A673 (cell line): ENCODE results near the gene LDHD. TPM values are rescaled to one million over a fixed set of nuclear protein-coding genes. Genes with fewer than 3 reads are reported as not detected.

ENCODE experiments used
- BruUV-seq: library from RNA; stranded (reverse); fragments of 400-500 nt; replicated peaks from 2 replicates; lab custom pipeline; 2021; lab: Mats Ljungman, UMichigan
- CTCF ChIA-PET: fragments of 300-600 bp; sonication (Branson Sonifier 250); formaldehyde crosslinking; loops from one replicate; lab custom pipeline; 2022; ENCODE audit warnings: antibody characterized with exemption; lab: Charles Lee
- POLR2A ChIA-PET: fragments of 300-600 bp; sonication (Branson Sonifier 250); formaldehyde crosslinking; loops from one replicate; lab custom pipeline; 2022; ENCODE audit warnings: antibody characterized with exemption; ENCODE audit not compliant: low non-redundant PET; lab: Charles Lee
- DNase-seq: peaks from one replicate; pipeline ENCODE4 v3.0.0-alpha.2; 2015; ENCODE audit warnings: low spot score
- H3K27ac ChIP-seq: fragments of 200-600 bp; sonication (generic); 2 replicates; pipeline ENCODE4 v1.5.1; 2016; ENCODE audit warnings: mixed run types, low read depth, mild to moderate bottlenecking, mixed read lengths, antibody characterized with exemption, low read length; ENCODE audit not compliant: poor library complexity, severe bottlenecking
- H3K27me3 ChIP-seq: fragments of 200-600 bp; sonication (generic); replicated peaks from 2 replicates; pipeline ENCODE4 v1.6.1; 2017; ENCODE audit warnings: mixed run types, low read depth, mild to moderate bottlenecking, mixed read lengths, antibody characterized with exemption, low read length; ENCODE audit not compliant: insufficient read depth, poor library complexity
- H3K36me3 ChIP-seq: fragments of 200-600 bp; sonication (generic); 2 replicates; pipeline ENCODE4 v1.6.1; 2016; ENCODE audit warnings: mixed run types, mild to moderate bottlenecking, mixed read lengths, antibody characterized with exemption, low read length; ENCODE audit not compliant: insufficient read depth, poor library complexity, severe bottlenecking
- H3K4me1 ChIP-seq: fragments of 200-600 bp; sonication (generic); 2 replicates; pipeline ENCODE4 v1.6.1; 2017; ENCODE audit warnings: mixed run types, mild to moderate bottlenecking, mixed read lengths, antibody characterized with exemption, low read length; ENCODE audit not compliant: insufficient read depth, poor library complexity, severe bottlenecking
- H3K4me3 ChIP-seq: fragments of 200-600 bp; sonication (generic); 2 replicates; pipeline ENCODE4 v1.5.1; 2016; ENCODE audit warnings: low read depth, mixed run types, mild to moderate bottlenecking, mixed read lengths, low read length; ENCODE audit not compliant: poor library complexity, severe bottlenecking
- H3K9me3 ChIP-seq: fragments of 200-600 bp; sonication (generic); 2 replicates; pipeline ENCODE4 v1.6.1; 2016; ENCODE audit warnings: mixed run types, low read depth, mild to moderate bottlenecking, mixed read lengths, antibody characterized with exemption, low read length; ENCODE audit not compliant: poor library complexity, severe bottlenecking
- CTCF ChIP-seq: fragments of 300-800, 200-600 bp; sonication (generic); conservative IDR thresholded peaks from 2 replicates; pipeline ENCODE4 v1.5.1; 2017; ENCODE audit warnings: low read depth, mild to moderate bottlenecking, antibody characterized with exemption, low read length, moderate library complexity, mixed read lengths
- EZH2 ChIP-seq: fragments of 200-600 bp; sonication (generic); IDR thresholded peaks from 2 replicates; pipeline ENCODE4 v1.6.1; 2017; ENCODE audit warnings: borderline replicate concordance, low read depth, mild to moderate bottlenecking, mixed read lengths, antibody characterized with exemption, low read length; ENCODE audit not compliant: poor library complexity, severe bottlenecking
- intact Hi-C: fragments of 100-400 bp; cut with micrococcal nuclease; formaldehyde crosslinking; loops from one replicate; pipeline ENCODE4 v1.10.0; 2022; ENCODE audit not compliant: unreplicated experiment
- total RNA-seq: library from RNA; stranded (reverse); gene quantifications from 2 replicates; pipeline ENCODE4 v1.2.3, GENCODE V29; 2021

Gene LDHD
- total RNA-seq, 1 experiment from 2014 or later: not detected

- DNase-seq: no peak
- no TSS peak for BruUV-seq
- Histone ChIP-seq H3K4me1 (peaks cover 11% of the 10 kb centered on the region), H3K27ac (no peak overlapping the region), H3K27me3 (no peaks in the 10 kb centered on the region), H3K9me3 (no peaks in the 10 kb centered on the region), H3K36me3 (no peaks in the 10 kb centered on the region), H3K4me3 (no peak overlapping the region)
- POLR2A ChIA-PET: no interaction called here
- CTCF ChIA-PET: no interaction called here
- intact Hi-C loops: no loop called here
- TF ChIP-seq CTCF: no peak
- no peak for TF ChIP-seq EZH2
Observed at GRCh38 chr16:75083813-75084212, 32.8 kb downstream of the LDHD start.

DNA sequence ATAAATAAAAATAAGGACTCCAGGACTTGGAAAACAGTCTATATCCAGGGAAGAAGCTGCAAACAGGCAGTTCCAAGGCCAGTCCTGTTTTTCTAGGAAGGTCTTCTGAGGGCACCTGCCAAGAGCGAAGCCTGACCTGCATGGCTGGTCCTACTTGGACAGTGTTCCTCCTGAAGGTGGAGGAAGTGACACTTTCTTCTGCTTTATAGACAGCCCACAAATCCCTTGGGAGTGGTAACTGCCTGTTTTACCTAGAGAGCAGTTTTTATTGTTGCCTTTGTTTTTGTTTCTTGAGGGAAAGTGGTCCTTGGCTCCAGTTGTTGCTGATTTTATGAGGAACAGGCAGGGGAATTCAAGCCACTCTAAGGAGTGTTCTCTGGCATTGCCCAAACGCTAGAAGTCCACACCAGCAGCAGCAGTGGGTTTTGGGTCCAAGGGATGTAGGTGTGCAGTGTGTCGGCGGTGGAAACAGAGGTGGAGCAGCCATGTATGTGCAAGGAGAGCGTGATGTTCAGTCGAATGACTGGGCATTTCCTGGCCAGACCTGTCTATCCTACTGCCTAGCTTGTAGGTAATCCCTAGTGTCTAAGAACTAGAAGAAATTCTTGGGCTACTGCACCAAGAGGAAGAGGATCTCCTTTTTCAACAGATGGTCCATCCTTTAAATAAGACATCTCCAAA lies 35.3 kb downstream of the LDHD start:
- no TSS peak for BruUV-seq
- intact Hi-C loops: no loop called here
- Histone ChIP-seq H3K9me3 (no peaks in the 10 kb centered on the region), H3K36me3 (no peaks in the 10 kb centered on the region), H3K27ac (no peak overlapping the region), H3K4me3 (no peak overlapping the region), H3K4me1 (peaks cover 5% of the 10 kb centered on the region), H3K27me3 (no peaks in the 10 kb centered on the region)
- ChIA-PET CTCF (no interaction called here), POLR2A (no interaction called here)
- TF ChIP-seq CTCF (no peak), EZH2 (no peak)
- no peak for DNase-seq

GRCh38 chr16:75080205-75081029 lies 36.2 kb downstream of the LDHD start:
- POLR2A ChIA-PET: no interaction called here
- intact Hi-C loops: no loop called here
- CTCF ChIA-PET: no interaction called here

More at GRCh38 chr16:75080205-75081029, 36.2 kb downstream of the LDHD start:
- no peaks in the 10 kb centered on the region for H3K36me3 ChIP-seq
- TF ChIP-seq EZH2: no peak
- TF ChIP-seq CTCF: no peak
- peaks cover 5% of the 10 kb centered on the region for H3K4me1 ChIP-seq
- no peak for DNase-seq
- no peak overlapping the region for H3K27ac ChIP-seq
- no peaks in the 10 kb centered on the region for H3K27me3 ChIP-seq
- no peaks in the 10 kb centered on the region for H3K9me3 ChIP-seq
- no peak overlapping the region for H3K4me3 ChIP-seq
- no TSS peak for BruUV-seq
